Hepatic stellate cell (primary cell): ENCODE data around the gene NFIX.

Source experiments
- DNase-seq: peaks from one replicate; pipeline ENCODE4 v3.0.0; 2011; ENCODE audit warnings: low spot score

The NFIX gene

GRCh38 chr19:12987781-12988180, 7.5 kb upstream of the NFIX start:
- no peak for DNase-seq

- no peak for DNase-seq
Observed at GRCh38 chr19:12990431-12990830, 4.8 kb upstream of the NFIX start.

GRCh38 chr19:12990853-12991252, 4.4 kb upstream of the NFIX start:
- no peak for DNase-seq

- no peak for DNase-seq
Observed at GRCh38 chr19:12991296-12991695, 4.0 kb upstream of the NFIX start.

GRCh38 chr19:12992729-12993128, 2.5 kb upstream of the NFIX start:
- DNase-seq, result no peak

GRCh38 chr19:12993562-12993961, 1.7 kb upstream of the NFIX start:
- no peak for DNase-seq

GRCh38 chr19:12995596-12996405, 526 bp downstream of the NFIX start:
- peak; percentile 65 for DNase-seq

GRCh38 chr19:12996406-12997094, 1.3 kb downstream of the NFIX start:
- DNase-seq, result peak; percentile 69

GRCh38 chr19:12997179-12997966, 2.1 kb downstream of the NFIX start:
- DNase-seq, result no peak

- no peak for DNase-seq
Observed at GRCh38 chr19:12997967-12998940, 3.0 kb downstream of the NFIX start.

- DNase-seq, result no peak
Observed at GRCh38 chr19:13001166-13001501, 5.9 kb downstream of the NFIX start.

GRCh38 chr19:13001502-13002165, 6.4 kb downstream of the NFIX start:
- no peak for DNase-seq

GRCh38 chr19:13002166-13002898, 7.1 kb downstream of the NFIX start:
- DNase-seq, result no peak

- DNase-seq, result no peak
Observed at GRCh38 chr19:13003081-13003480, 7.8 kb downstream of the NFIX start.

- no peak for DNase-seq
Observed at GRCh38 chr19:13004273-13004672, 9.0 kb downstream of the NFIX start.

GRCh38 chr19:13005253-13005652, 10.0 kb downstream of the NFIX start:
- no peak for DNase-seq

GRCh38 chr19:13005861-13006370, 10.6 kb downstream of the NFIX start:
- DNase-seq, result no peak

- no peak for DNase-seq
Observed at GRCh38 chr19:13006431-13007281, 11.4 kb downstream of the NFIX start.
